AG04450 (cell line): Measurements from ENCODE around the gene TPRX1. TPM values are rescaled to one million over a fixed set of nuclear protein-coding genes. Genes with fewer than 3 reads are reported as not detected.
"Not testable (repeated sequence)": the region's sequence is repeated elsewhere in the genome, so short reads cannot be mapped to it uniquely, and the experiment has no call there.

Experiments
- CTCF ChIA-PET: fragments of 300-600, 350-600 bp; formaldehyde crosslinking; extraction: SDS; loops from one replicate; lab custom pipeline; 2022; ENCODE audit warnings: antibody characterized with exemption, inconsistent platforms; lab: Charles Lee
- POLR2A ChIA-PET: fragments of 350-600 bp; formaldehyde crosslinking; extraction: SDS; loops from one replicate; lab custom pipeline; 2021; ENCODE audit warnings: antibody characterized with exemption, inconsistent platforms; lab: Yijun Ruan, JAX
- DNase-seq: peaks from one replicate; pipeline ENCODE4 v3.0.0-alpha.2; 2011; ENCODE audit warnings: low read depth, low spot score
- H3K27ac ChIP-seq: one replicate; pipeline ENCODE4 v1.5.1; 2012; ENCODE audit warnings: low read depth, low read length, control low read depth
- H3K27me3 ChIP-seq: one replicate; pipeline ENCODE4 v1.6.0; 2012; ENCODE audit warnings: low read length; ENCODE audit not compliant: control insufficient read depth, insufficient read depth
- H3K4me3 ChIP-seq: 2 replicates; pipeline ENCODE4 v1.5.1; 2011; ENCODE audit warnings: mild to moderate bottlenecking, low read depth, low read length, control low read depth
- H3K9me3 ChIP-seq: 2 replicates; pipeline ENCODE4 v1.5.1; 2012; ENCODE audit warnings: low read length; ENCODE audit not compliant: control insufficient read depth, insufficient read depth
- polyA plus RNA-seq: library from polyadenylated mRNA; depleted of rRNA; stranded (reverse); fragments of >200 nt; gene quantifications from 2 replicates; pipeline ENCODE4 v1.2.3, GENCODE V29; 2011
- TF ChIP-seq, protein P1 (sequence below): IDR thresholded peaks from 2 replicates; pipeline ENCODE4 v1.5.1; 2011; ENCODE audit warnings: low read depth, low read length, control low read depth, inconsistent platforms

Gene TPRX1
- polyA plus RNA-seq, 1 experiment, result not detected

DNA sequence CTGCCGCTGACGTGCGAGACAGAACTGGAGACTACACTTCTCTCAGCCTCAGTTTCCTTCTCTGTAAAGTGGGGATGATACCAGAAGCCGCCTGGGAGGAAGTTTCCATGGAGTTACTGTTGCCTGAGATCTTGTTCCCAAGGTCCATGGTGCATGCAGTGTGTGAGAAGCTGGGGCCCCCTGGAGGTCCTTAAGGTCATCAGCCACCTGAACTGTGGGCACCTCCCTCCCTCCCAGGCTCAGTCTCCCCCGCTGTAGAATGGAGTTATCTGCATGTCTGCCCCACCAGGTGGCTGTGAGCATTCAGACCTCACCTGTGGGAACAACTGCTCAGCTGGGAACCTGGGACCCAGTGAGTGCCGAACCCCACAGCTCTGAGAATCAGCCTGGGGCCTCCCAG is 20.0 kb upstream of the TPRX1 start:
- Histone ChIP-seq H3K4me3 (no peak overlapping the region), H3K27ac (no peak overlapping the region), H3K9me3 (no peaks in the 10 kb centered on the region), H3K27me3 (peaks cover 38% of the 10 kb centered on the region)
- ChIA-PET POLR2A (no interaction called here), CTCF (no interaction called here)
- TF ChIP-seq, protein P1, sequence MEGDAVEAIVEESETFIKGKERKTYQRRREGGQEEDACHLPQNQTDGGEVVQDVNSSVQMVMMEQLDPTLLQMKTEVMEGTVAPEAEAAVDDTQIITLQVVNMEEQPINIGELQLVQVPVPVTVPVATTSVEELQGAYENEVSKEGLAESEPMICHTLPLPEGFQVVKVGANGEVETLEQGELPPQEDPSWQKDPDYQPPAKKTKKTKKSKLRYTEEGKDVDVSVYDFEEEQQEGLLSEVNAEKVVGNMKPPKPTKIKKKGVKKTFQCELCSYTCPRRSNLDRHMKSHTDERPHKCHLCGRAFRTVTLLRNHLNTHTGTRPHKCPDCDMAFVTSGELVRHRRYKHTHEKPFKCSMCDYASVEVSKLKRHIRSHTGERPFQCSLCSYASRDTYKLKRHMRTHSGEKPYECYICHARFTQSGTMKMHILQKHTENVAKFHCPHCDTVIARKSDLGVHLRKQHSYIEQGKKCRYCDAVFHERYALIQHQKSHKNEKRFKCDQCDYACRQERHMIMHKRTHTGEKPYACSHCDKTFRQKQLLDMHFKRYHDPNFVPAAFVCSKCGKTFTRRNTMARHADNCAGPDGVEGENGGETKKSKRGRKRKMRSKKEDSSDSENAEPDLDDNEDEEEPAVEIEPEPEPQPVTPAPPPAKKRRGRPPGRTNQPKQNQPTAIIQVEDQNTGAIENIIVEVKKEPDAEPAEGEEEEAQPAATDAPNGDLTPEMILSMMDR, result no peak
- no peak for DNase-seq

DNA sequence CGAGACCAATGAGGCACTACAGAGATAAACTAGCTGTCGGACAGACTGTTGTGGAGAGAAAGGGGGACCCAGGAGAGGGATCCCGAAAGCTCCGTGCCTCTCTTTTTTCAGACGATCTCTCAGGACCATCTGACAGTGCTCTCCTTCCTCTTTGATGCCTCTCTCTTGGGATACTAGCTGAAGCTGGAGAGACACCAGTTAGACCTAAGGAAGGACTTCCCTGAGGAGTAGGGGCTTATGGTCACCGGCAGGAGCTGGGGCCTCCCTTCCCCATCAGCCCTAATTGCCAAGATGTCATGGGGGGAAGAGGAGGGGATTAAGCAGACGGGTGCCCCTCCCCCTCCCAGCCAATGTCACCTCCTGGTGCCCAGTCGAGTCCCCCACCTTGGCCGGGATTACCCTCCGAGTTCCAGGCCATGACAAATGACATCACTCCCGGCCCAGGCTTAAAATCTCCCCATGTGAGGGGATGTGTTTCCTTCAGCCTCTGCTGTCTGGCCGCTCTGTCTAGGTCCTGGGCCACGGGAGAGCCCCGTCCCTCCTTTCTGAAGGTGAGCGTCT is 17.2 kb upstream of the TPRX1 start, which contains the start of gene CRX:
TSS of gene CRX (plus strand) at position 478 of the 561 bp plus-strand sequence. CDS start 12,507 bp downstream, outside the sequence.
- POLR2A ChIA-PET, result no interaction called here
- no peak for DNase-seq
- H3K4me3 ChIP-seq, result no peak within 1 kb of the TSS
- H3K27me3 ChIP-seq, result peaks cover 36% of the 10 kb centered on the region
- TF ChIP-seq, protein P1, result no peak
- H3K9me3 ChIP-seq, result no peaks in the 10 kb centered on the region
- CTCF ChIA-PET, result no interaction called here
- no peak within 1 kb of the TSS for H3K27ac ChIP-seq

DNA sequence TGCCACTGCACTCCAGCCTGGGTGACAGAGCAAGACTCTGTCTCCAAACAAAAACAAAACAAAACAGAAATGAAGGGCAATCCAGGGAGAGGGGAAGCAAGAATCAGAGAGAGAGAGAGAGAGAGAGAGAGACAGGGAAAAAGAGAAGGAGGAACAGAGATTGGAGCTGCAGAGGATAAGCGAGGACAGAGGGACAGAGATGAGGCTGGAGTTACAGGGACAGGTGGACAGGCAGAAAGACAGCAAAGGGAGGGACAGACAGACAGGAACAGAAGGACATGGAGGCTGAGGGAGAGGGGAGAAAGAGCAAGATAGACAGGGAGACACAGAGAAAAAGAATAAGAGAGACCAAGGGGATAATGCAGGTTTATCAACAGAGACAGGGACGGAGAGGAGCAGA is 16.1 kb upstream of the TPRX1 start:
- CTCF ChIA-PET, result no interaction called here
- DNase-seq, result no peak
- Histone ChIP-seq H3K27ac (no peak overlapping the region), H3K27me3 (peaks cover 36% of the 10 kb centered on the region), H3K9me3 (no peaks in the 10 kb centered on the region), H3K4me3 (no peak overlapping the region)
- TF ChIP-seq, protein P1, result no peak
- POLR2A ChIA-PET, result interaction anchor here (0.5 to 0.7 kb wide), 2 partner anchors 29 to 302 kb away, joined by 3 to 4 read pairs; no protein-coding TSS in a partner anchor

DNA sequence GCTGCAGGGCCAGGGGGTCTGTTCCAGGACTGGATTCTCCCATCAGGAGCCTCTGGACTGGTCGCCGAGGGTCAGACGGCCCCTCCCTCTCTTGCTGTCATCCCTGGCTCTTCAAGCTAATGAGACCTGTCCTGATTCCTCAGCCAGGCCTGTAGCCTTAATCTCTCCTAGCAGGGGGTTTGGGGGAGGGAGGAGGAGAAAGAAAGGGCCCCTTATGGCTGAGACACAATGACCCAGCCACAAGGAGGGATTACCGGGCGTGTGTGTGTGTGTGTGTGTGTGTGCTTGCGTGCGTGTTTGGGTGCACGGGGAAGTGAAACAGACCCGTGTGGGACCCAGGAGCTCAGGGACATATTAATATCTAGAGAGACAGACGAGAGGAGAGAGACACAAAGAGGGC is 15.5 kb upstream of the TPRX1 start:
- no peak overlapping the region for H3K27ac ChIP-seq
- POLR2A ChIA-PET, result interaction anchor here (0.5 to 0.7 kb wide), 2 partner anchors 28 to 301 kb away, joined by 3 to 4 read pairs; no protein-coding TSS in a partner anchor
- TF ChIP-seq, protein P1, result no peak
- no peak for DNase-seq
- H3K4me3 ChIP-seq, result no peak overlapping the region
- CTCF ChIA-PET, result no interaction called here
- no peaks in the 10 kb centered on the region for H3K9me3 ChIP-seq
- H3K27me3 ChIP-seq, result peaks cover 36% of the 10 kb centered on the region

DNA sequence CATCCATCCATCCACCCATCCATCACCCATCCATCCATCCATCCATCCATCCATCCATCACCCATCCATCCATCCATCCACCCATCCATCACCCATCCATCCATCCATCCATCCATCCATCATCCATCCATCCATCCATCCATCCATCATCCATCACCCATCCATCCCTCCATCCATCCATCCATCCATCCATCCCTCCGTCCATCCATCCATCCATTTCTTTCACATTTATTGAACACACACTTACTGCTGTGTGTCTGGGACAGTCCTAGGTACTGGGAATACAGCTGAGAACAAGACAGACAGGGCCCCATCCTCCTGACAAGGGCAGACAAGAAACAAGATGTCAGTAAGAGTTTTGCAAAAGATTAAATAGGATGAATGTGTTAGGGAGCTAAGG is 13.9 kb upstream of the TPRX1 start:
- H3K27ac ChIP-seq, H3K9me3 ChIP-seq, DNase-seq, H3K4me3 ChIP-seq, POLR2A ChIA-PET, CTCF ChIA-PET: not testable (repeated sequence)
- peaks cover 29% of the 10 kb centered on the region for H3K27me3 ChIP-seq

DNA sequence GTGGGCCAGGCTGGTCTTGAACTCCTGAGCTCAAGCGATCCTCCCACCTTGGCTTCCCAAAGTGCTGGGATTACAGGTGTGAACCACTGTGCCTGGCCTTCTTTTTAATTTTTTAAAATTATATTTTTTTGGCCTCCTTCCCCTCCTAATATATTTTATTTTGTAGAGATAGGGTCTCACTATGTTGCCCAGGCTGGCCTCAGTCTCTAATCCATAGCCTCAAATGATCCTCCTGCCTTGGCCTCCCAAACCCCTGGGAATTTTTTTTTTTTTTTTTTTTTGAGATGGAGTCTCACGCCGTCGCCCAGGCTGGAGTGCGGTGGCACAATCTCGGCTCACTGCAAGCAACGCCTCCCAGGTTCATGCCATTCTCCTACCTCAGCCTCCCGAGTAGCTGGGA is 11.9 kb upstream of the TPRX1 start:
- CTCF ChIA-PET, result interaction anchor here (2.1 kb wide), 1 partner anchor 47 kb away, joined by 4 read pairs; no protein-coding TSS in a partner anchor
- H3K9me3 ChIP-seq, H3K27ac ChIP-seq, DNase-seq, POLR2A ChIA-PET, H3K4me3 ChIP-seq: not testable (repeated sequence)
- peaks cover 19% of the 10 kb centered on the region for H3K27me3 ChIP-seq
